ENCODE results near the gene TEX44.

The TEX44 gene

GRCh38 chr2:231627384-231628120, 34.9 kb downstream of the TEX44 start:
- H3K9ac ChIP-seq (ENCODE audit: low read depth, low read length): no peak overlapping the region
- no peak overlapping the region for H3K27ac ChIP-seq (ENCODE audit: low read length)
- no peaks in the 10 kb centered on the region for H3K4me1 ChIP-seq (ENCODE audit: insufficient read depth, low read length)
- H3K9me3 ChIP-seq (ENCODE audit: insufficient read depth, low read depth, low read length): no peaks in the 10 kb centered on the region
- H3K36me3 ChIP-seq (ENCODE audit: insufficient read depth, low read depth, low read length): no peaks in the 10 kb centered on the region
- H3K4me3 ChIP-seq (ENCODE audit: low read length): no peak overlapping the region
- no peaks in the 10 kb centered on the region for H3K27me3 ChIP-seq (ENCODE audit: insufficient read depth, low read length)

GRCh38 chr2:231632559-231633142, 40.0 kb downstream of the TEX44 start:
- no peaks in the 10 kb centered on the region for H3K9me3 ChIP-seq (ENCODE audit: insufficient read depth, low read depth, low read length)
- H3K9ac ChIP-seq (ENCODE audit: low read depth, low read length): no peak overlapping the region
- H3K27me3 ChIP-seq (ENCODE audit: insufficient read depth, low read length): no peaks in the 10 kb centered on the region
- H3K27ac ChIP-seq (ENCODE audit: low read length): no peak overlapping the region
- no peaks in the 10 kb centered on the region for H3K36me3 ChIP-seq (ENCODE audit: insufficient read depth, low read depth, low read length)
- H3K4me1 ChIP-seq (ENCODE audit: insufficient read depth, low read length): no peaks in the 10 kb centered on the region
- no peak overlapping the region for H3K4me3 ChIP-seq (ENCODE audit: low read length)

GRCh38 chr2:231633241-231633976, 40.7 kb downstream of the TEX44 start:
- no peaks in the 10 kb centered on the region for H3K9me3 ChIP-seq (ENCODE audit: insufficient read depth, low read depth, low read length)
- no peak overlapping the region for H3K27ac ChIP-seq (ENCODE audit: low read length)
- H3K4me1 ChIP-seq (ENCODE audit: insufficient read depth, low read length): no peaks in the 10 kb centered on the region
- no peak overlapping the region for H3K4me3 ChIP-seq (ENCODE audit: low read length)
- H3K9ac ChIP-seq (ENCODE audit: low read depth, low read length): no peak overlapping the region
- no peaks in the 10 kb centered on the region for H3K27me3 ChIP-seq (ENCODE audit: insufficient read depth, low read length)
- H3K36me3 ChIP-seq (ENCODE audit: insufficient read depth, low read depth, low read length): no peaks in the 10 kb centered on the region

GRCh38 chr2:231634412-231634811, 41.7 kb downstream of the TEX44 start:
- Histone ChIP-seq H3K4me1 (ENCODE audit: insufficient read depth, low read length) (no peaks in the 10 kb centered on the region), H3K4me3 (ENCODE audit: low read length) (no peak overlapping the region), H3K9me3 (ENCODE audit: insufficient read depth, low read depth, low read length) (no peaks in the 10 kb centered on the region), H3K27me3 (ENCODE audit: insufficient read depth, low read length) (no peaks in the 10 kb centered on the region), H3K27ac (ENCODE audit: low read length) (no peak overlapping the region), H3K36me3 (ENCODE audit: insufficient read depth, low read depth, low read length) (no peaks in the 10 kb centered on the region), H3K9ac (ENCODE audit: low read depth, low read length) (no peak overlapping the region)

GRCh38 chr2:231634951-231635875, 42.5 kb downstream of the TEX44 start:
- no peaks in the 10 kb centered on the region for H3K4me1 ChIP-seq (ENCODE audit: insufficient read depth, low read length)
- no peaks in the 10 kb centered on the region for H3K27me3 ChIP-seq (ENCODE audit: insufficient read depth, low read length)
- no peaks in the 10 kb centered on the region for H3K36me3 ChIP-seq (ENCODE audit: insufficient read depth, low read depth, low read length)
- H3K27ac ChIP-seq (ENCODE audit: low read length): no peak overlapping the region
- no peaks in the 10 kb centered on the region for H3K9me3 ChIP-seq (ENCODE audit: insufficient read depth, low read depth, low read length)
- H3K9ac ChIP-seq (ENCODE audit: low read depth, low read length): no peak overlapping the region
- H3K4me3 ChIP-seq (ENCODE audit: low read length): no peak overlapping the region

GRCh38 chr2:231640241-231640640, 47.6 kb downstream of the TEX44 start:
- Histone ChIP-seq H3K4me3 (ENCODE audit: low read length) (no peak overlapping the region), H3K4me1 (ENCODE audit: insufficient read depth, low read length) (no peaks in the 10 kb centered on the region; the same call in 1 of the 2 replicates), H3K36me3 (ENCODE audit: insufficient read depth, low read depth, low read length) (no peaks in the 10 kb centered on the region), H3K9me3 (ENCODE audit: insufficient read depth, low read depth, low read length) (no peaks in the 10 kb centered on the region), H3K9ac (ENCODE audit: low read depth, low read length) (no peak overlapping the region), H3K27ac (ENCODE audit: low read length) (no peak overlapping the region), H3K27me3 (ENCODE audit: insufficient read depth, low read length) (no peaks in the 10 kb centered on the region)

GRCh38 chr2:231640641-231641111, 48.0 kb downstream of the TEX44 start:
- Histone ChIP-seq H3K4me3 (ENCODE audit: low read length) (no peak overlapping the region), H3K9ac (ENCODE audit: low read depth, low read length) (no peak overlapping the region), H3K36me3 (ENCODE audit: insufficient read depth, low read depth, low read length) (no peaks in the 10 kb centered on the region), H3K27ac (ENCODE audit: low read length) (no peak overlapping the region), H3K27me3 (ENCODE audit: insufficient read depth, low read length) (no peaks in the 10 kb centered on the region), H3K4me1 (ENCODE audit: insufficient read depth, low read length) (no peaks in the 10 kb centered on the region; the same call in 1 of the 2 replicates), H3K9me3 (ENCODE audit: insufficient read depth, low read depth, low read length) (no peaks in the 10 kb centered on the region)

GRCh38 chr2:231642631-231643494, 50.2 kb downstream of the TEX44 start:
- Histone ChIP-seq H3K27me3 (ENCODE audit: insufficient read depth, low read length) (no peaks in the 10 kb centered on the region), H3K27ac (ENCODE audit: low read length) (no peak overlapping the region), H3K4me3 (ENCODE audit: low read length) (no peak overlapping the region), H3K9me3 (ENCODE audit: insufficient read depth, low read depth, low read length) (no peaks in the 10 kb centered on the region), H3K9ac (ENCODE audit: low read depth, low read length) (no peak overlapping the region), H3K4me1 (ENCODE audit: insufficient read depth, low read length) (no peaks in the 10 kb centered on the region; the same call in 1 of the 2 replicates), H3K36me3 (ENCODE audit: insufficient read depth, low read depth, low read length) (no peaks in the 10 kb centered on the region)

- H3K4me3 ChIP-seq (ENCODE audit: low read length): no peak overlapping the region
- H3K27ac ChIP-seq (ENCODE audit: low read length): no peak overlapping the region
- no peaks in the 10 kb centered on the region for H3K9me3 ChIP-seq (ENCODE audit: insufficient read depth, low read depth, low read length)
- no peaks in the 10 kb centered on the region for H3K36me3 ChIP-seq (ENCODE audit: insufficient read depth, low read depth, low read length)
- H3K4me1 ChIP-seq (ENCODE audit: insufficient read depth, low read length): no peaks in the 10 kb centered on the region; the same call in 1 of the 2 replicates
- no peak overlapping the region for H3K9ac ChIP-seq (ENCODE audit: low read depth, low read length)
- no peaks in the 10 kb centered on the region for H3K27me3 ChIP-seq (ENCODE audit: insufficient read depth, low read length)
Observed at GRCh38 chr2:231643495-231643888, 50.8 kb downstream of the TEX44 start.

Measured in iPS-20b (cell line).